ENCODE results near the gene LAIR2.
A peak's percentile ranks its signal among the peaks of the same experiment; 100 is the strongest.
"Not testable (repeated sequence)": the region's sequence is repeated elsewhere in the genome, so short reads cannot be mapped to it uniquely, and the experiment has no call there.

The LAIR2 gene

DNA sequence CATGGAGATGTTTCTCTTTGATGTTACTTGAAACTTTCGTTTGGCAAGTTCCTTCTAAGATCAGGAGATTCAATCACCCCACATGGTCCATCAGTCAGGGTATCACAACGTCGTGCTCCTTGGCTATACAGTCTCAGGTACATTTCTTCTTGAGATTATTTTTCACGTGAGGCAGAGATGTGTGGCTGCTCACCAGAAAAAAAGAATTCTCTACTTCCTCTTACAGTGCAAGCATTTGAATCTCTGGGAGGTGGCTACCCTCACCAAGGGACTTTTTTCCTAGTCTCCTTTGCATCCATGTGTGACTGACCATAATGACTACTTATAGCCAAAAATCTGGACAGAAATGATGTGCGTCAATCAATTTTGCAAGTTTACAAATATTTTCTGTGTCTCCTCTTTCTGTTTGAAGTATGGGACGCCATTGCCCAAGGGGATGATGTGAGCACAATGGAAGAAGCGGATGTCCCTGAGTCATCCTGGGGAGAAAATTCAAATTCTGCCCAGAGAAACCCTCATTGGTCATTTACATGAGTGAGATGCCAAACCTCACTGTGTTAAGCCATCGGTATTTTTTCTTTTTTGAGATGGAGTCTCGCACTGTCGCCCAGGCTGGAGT is 8.6 kb upstream of the LAIR2 start:
- no peak for DNase-seq (ENCODE audit: low spot score)

GRCh38 chr19:54495284-54495683 is 7.3 kb upstream of the LAIR2 start:
- DNase-seq (ENCODE audit: low spot score) = not testable (repeated sequence)

DNA sequence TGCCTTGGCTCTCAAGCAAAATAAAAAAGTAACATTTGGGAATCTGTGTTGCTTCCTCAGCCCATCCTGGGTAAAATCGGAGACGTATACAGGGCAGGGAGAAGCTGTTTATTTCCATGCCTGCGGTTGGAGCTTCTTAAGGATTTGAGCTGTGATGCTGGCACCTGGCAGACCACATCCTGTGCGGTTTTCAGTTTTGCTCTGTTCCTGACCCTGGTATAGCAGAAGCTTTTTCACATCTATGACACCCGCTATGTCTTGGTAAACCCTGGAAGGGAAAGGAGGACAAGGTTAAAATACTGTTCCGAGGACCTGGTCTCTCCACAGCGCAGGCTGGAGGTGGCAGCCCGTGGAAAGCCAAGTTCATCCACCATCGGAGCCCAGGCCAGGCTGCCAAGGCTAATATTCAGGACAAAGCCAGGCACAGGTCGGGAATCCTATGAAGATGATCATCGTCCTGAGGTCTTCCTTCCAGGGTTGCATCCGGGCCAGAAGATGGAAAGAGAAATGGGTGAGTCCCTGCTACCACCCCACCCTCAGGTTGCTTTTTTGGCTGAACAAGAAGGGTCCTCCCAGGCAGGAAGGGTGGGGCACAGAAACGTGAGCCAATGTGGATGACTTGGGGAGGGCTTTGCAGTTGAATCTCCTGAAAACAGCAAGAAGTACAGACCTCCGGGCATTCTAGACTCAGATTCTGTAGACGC is 4.7 kb upstream of the LAIR2 start:
- DNase-seq (ENCODE audit: low spot score) = not testable (repeated sequence)

- not testable (repeated sequence) for DNase-seq (ENCODE audit: low spot score)
These were observed 4.2 kb upstream of the LAIR2 start for GRCh38 chr19:54498451-54498772.

DNA sequence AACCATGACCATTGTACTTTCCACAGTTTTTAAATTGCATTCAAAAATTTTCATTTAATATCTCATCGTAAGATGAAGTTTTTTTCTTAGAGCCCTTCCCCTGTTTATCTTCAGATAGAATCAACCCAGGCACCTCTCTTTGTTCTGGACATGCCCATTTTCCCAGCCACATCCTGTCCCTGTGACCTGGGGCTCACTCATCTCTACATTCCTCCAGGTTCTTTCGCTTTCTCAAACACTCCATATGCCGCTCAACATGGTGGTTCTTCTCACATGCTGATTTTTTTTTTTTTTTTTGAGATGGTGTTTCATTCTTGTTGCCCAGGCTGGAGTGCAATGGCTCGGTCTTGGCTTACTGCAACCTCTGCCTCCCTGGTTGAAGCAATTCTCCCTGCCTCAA is 2.9 kb downstream of the LAIR2 start:
- DNase-seq (ENCODE audit: low spot score) = not testable (repeated sequence)

- no peak for DNase-seq (ENCODE audit: low spot score)
These were observed 3.4 kb downstream of the LAIR2 start for GRCh38 chr19:54506079-54506478.

GRCh38 chr19:54507038-54507717 is 4.5 kb downstream of the LAIR2 start:
- DNase-seq (ENCODE audit: low spot score) = not testable (repeated sequence)

GRCh38 chr19:54507824-54508223 is 5.2 kb downstream of the LAIR2 start:
- DNase-seq (ENCODE audit: low spot score) = no peak

DNA sequence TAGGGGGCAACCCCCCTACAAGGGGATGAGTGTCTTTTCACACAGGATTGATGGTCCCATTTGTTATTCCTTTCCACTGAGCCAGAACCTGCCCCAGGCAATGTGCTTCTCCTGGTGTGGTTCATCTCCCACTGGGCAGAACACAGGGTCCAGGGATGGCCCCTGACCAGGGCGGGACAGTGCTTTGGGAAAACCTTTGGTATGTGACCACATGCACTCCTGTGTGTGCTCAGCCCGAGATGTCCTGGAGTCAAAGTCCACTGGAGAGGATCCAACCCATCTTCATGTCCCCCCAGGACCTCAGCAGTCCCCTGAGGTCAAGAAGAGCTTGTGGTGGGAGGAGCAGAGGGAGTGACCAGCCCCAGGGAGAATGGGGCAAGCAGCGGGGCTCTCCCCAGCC is 5.9 kb downstream of the LAIR2 start:
- DNase-seq (ENCODE audit: low spot score) = not testable (repeated sequence)

GRCh38 chr19:54509200-54509940 is 6.7 kb downstream of the LAIR2 start:
- DNase-seq (ENCODE audit: low spot score) = not testable (repeated sequence)

- no peak for DNase-seq (ENCODE audit: low spot score)
These were observed 12.5 kb downstream of the LAIR2 start for GRCh38 chr19:54515156-54515555.

DNA sequence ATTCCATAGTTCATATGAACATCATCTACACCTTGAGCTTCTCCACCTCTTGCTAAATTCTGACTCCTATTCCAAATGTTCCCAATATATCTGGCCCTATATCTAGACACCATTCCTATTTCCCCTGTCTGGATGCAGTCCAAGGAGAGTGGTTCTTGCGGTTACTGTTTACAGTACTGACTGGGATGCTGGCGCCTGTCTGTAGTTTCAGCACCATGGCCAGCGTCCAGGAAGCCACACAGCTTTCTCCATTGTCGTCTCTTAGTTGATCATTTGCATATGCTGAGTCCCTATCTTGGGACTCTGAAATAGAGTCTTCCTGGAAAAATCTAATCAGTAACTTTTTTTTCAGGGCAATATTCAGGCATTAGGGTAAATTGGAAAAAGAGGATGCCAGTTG is 14.9 kb downstream of the LAIR2 start:
- DNase-seq (ENCODE audit: low spot score) = peak; percentile 82

- peak; percentile 96 for DNase-seq (ENCODE audit: low spot score)
These were observed 16.2 kb downstream of the LAIR2 start for GRCh38 chr19:54518844-54519243.

DNA sequence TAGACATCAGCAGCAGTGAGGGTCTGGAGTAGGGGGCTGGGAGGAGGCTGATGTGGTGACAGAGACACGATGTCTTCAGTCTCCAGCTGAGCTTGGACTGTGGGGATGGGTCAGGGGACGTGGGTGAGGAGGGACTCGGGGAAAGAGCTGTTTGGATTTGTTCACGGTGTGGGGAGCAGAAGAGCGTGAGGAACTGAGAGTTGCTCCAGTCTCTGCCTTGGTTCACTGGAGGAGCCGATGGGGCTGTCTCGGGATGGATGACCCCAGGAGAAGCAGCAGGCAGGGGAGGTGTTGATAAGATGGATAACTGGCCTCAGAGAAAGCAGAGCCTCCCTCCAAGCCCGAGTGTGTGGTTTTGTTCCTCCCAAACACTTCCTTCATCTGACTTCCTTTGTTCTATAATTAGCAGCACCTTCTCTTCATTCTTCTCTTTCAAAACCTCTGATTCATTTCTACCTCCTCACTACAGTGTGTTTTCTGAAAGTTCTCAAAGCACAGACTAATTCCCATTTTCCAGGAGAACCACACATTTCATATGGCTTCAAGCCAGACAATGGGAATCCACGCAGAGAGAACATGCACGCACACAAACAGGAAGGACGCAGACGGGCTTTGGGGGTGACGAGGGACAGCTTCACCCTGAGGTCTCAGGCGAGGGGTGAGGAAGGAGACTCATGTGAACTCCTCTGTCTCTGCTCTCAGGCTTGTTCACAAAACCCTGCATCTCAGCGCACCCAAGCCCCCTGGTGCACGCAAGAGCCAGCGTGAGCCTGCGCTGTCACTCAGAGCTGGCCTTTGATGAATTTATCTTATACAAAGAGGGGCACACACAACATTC is 18.6 kb downstream of the LAIR2 start:
- peak; percentile 71 for DNase-seq (ENCODE audit: low spot score)

- DNase-seq (ENCODE audit: low spot score) = no peak
These were observed 19.4 kb downstream of the LAIR2 start for GRCh38 chr19:54521860-54522513.

DNA sequence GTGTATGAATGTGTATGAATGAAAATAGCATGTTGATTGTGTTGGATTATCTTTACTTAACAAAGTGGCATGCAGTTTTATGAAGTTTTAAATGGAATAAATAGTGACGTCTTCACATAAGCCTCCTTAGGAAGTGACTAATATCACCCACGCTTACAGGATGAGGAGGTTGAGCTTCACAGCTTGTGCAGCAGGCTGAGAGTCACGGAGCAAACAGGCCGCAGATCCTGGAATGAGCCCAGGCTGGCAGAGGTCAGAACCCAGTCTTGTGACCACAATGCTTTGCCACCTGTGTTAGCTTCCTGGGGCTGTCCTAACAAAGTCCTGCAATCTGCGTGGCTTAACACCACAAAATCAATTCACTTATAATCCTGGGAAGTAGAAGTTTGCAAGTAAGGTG is 20.8 kb downstream of the LAIR2 start:
- peak; percentile 95 for DNase-seq (ENCODE audit: low spot score)

DNA sequence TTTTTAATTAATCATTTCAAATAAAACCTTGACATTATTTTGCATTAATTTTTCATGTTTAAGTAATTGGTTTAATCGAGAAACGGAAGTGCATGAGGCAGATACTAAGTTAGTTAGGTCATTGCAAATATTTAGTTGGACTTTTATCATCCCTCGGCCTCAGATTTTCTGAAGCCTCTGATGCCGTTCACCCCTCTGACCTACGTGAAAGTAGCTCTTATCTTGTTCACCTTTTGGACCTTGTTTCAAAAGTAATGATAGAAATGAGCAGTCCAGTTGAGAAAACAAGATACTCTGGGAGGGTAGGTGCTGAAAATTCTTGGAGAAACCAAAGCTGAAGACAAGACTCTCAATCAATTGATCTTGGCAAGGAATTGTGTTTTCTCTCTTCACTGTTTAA is 23.0 kb downstream of the LAIR2 start:
- no peak for DNase-seq (ENCODE audit: low spot score)

- no peak for DNase-seq (ENCODE audit: low spot score)
These were observed 24.3 kb downstream of the LAIR2 start for GRCh38 chr19:54526972-54527371.

GRCh38 chr19:54530866-54531265 is 28.2 kb downstream of the LAIR2 start:
- no peak for DNase-seq (ENCODE audit: low spot score)

- no peak for DNase-seq (ENCODE audit: low spot score)
These were observed 29.9 kb downstream of the LAIR2 start for GRCh38 chr19:54532528-54532927.

- no peak for DNase-seq (ENCODE audit: low spot score)
These were observed 30.8 kb downstream of the LAIR2 start for GRCh38 chr19:54533476-54533875.

Measured in kidney capillary endothelial cell (primary cell).